ENCODE data around the gene GRK3.
A peak's percentile ranks its signal among the peaks of the same experiment; 100 is the strongest.
"Not testable (repeated sequence)": the region's sequence is repeated elsewhere in the genome, so short reads cannot be mapped to it uniquely, and the experiment has no call there.

The GRK3 gene

GRCh38 chr22:25704701-25705100 is 140.2 kb downstream of the GRK3 start:
- no peak for DNase-seq

- DNase-seq: no peak
These were observed 141.7 kb downstream of the GRK3 start for GRCh38 chr22:25706197-25706596.

GRCh38 chr22:25708430-25708829 is 144.0 kb downstream of the GRK3 start:
- DNase-seq: not testable (repeated sequence)

GRCh38 chr22:25709758-25710157 is 145.3 kb downstream of the GRK3 start:
- DNase-seq: no peak

- no peak for DNase-seq
These were observed 146.0 kb downstream of the GRK3 start for GRCh38 chr22:25710501-25710900.

DNA sequence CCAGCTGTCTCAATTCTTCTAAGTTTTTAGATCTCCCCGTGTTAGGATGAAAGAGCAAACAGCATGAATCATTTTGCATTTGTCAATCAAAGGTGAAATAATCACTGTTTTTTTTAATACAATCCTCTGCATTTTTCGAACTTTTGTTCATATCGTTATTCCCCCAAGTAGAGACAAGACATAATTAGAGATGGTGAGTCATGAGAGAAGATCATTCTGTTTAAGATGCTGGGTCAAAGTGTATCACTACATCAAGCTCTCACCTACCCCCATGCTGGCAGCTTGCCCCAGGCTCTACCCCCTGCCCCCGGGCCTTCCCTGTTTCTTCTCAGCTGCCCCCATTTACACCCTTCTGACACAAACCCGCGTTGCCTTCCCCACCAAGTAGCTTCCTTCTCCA is 147.0 kb downstream of the GRK3 start:
- no peak for DNase-seq

DNA sequence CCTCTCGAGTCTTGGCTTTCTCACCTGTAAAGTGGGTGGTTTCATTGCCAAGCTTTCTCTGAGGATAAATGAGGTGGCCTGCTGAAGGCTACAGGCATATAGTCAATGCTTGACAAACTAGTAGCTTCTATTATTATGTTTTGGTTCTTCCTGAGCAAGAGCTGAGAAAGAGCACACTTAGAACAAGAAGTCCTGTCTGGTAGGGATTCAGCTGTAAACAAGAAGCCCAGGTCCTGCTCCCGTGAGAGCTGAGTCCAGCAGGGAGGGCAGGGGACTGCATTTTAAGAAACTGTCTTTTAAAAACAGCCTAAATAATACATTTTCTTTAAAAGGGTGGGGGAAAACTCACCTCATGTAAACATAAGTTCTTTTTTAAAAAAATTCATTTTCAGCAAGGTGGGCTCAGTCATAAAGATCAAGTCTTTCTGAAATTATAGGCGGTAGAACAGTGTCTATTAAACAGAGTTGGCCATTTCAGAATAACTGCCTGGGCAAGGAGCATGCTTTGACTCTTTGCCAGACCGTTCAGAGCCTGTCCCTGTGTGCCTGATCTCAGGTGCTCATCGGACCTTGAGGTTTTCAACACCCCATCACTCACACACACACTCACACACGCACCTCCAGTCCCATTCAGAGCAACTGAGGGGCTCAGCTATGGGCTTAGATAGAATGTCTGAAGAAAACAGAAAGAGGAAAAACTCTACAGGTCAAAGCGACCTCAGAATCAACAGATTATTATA is 148.4 kb downstream of the GRK3 start:
- no peak for DNase-seq

GRCh38 chr22:25714070-25714469 is 149.6 kb downstream of the GRK3 start:
- no peak for DNase-seq

- no peak for DNase-seq
These were observed 150.3 kb downstream of the GRK3 start for GRCh38 chr22:25714739-25715138.

DNA sequence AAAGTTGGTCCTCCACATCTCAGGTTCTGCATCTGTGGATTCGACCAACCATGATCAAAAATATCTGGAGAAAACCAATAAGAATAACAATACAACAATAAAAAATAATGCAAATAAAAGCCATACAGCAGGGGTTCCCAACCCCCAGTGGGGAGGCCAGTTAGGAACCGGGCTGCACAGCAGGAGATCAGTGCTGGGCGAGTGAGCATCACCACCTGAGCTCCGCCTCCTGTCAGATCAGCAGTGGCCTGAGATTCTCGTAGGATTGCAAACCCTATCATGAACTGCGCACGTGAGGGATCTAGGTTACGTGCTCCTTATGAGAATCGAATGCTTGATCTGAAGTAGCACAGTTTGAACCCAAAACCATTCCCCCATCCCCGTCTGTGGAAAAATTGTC is 152.2 kb downstream of the GRK3 start:
- DNase-seq: no peak

- DNase-seq: no peak
These were observed 153.8 kb downstream of the GRK3 start for GRCh38 chr22:25718135-25718840.

- DNase-seq: no peak
These were observed 157.7 kb downstream of the GRK3 start for GRCh38 chr22:25722223-25722622.

DNA sequence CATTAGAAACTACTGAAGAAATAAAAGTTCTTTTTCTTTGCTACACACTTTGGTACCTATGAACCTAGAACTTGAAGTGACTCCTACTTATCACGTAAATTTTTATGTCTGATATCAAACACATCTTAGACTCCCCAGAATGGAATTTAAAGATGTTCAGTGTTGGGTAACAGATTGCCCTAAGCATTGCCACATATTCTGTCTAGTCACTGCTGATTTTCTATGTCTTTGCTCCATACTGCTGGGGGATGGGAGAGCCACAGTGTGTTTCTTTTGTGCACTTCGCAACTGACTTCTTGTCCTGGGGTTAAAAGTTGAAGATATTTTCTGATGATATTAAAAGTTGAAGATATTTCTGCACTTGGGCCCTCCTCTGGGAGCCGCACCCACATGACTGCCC is 158.2 kb downstream of the GRK3 start:
- no peak for DNase-seq

- DNase-seq: no peak
These were observed 161.8 kb downstream of the GRK3 start for GRCh38 chr22:25726241-25726640.

- no peak for DNase-seq
These were observed 163.6 kb downstream of the GRK3 start for GRCh38 chr22:25728071-25728470.

GRCh38 chr22:25729016-25729995 is 164.8 kb downstream of the GRK3 start:
- peak; percentile 40 for DNase-seq

DNA sequence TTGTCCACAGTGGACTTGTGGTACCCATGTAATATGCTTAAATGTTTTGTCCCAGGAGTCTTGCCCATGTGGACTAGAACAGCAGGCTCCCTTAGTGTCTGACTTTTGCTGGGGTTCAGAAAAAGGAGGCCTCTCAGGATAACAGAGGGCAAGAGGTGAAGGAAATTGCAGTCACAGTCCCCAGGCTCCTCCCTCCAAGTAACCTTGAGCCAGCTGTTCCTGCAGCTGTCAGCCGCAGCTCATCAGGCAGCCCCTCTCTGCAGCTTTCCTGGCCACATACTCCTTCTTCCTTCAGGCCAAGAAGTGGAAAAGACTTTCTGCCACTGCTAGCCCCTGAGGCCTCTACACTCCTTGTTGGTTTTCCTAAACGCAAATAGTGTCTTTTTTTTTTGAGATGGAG is 171.2 kb downstream of the GRK3 start:
- DNase-seq: no peak

DNA sequence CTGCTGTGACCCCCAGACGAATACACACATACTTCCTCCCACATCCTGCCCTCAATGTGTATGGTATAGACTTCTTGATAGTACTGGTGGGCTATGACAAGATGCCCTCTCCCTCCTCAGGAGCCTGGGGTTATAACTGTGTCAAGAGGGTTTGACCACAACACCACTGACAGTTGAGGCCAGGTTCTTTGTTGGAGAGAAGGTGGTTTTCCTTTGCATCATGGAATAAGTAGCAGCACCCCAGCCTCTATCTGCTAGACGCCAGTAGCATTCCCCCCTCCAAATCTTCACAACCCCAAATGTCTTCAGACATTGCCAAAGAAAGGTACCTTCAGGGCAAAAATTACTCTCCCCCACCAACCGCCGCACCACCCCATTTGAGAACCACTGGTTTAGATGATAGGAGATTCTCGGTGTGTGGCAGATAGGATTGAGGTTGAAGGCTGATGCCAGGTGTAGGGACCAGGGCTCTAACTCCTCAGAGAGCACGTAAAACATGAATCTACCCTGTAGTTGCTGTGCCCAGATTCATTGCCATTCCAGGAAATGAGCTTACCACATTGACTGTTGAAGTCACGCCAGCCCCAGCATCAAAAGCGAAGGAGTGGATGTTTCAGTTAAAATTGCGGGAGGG is 172.0 kb downstream of the GRK3 start:
- no peak for DNase-seq

DNA sequence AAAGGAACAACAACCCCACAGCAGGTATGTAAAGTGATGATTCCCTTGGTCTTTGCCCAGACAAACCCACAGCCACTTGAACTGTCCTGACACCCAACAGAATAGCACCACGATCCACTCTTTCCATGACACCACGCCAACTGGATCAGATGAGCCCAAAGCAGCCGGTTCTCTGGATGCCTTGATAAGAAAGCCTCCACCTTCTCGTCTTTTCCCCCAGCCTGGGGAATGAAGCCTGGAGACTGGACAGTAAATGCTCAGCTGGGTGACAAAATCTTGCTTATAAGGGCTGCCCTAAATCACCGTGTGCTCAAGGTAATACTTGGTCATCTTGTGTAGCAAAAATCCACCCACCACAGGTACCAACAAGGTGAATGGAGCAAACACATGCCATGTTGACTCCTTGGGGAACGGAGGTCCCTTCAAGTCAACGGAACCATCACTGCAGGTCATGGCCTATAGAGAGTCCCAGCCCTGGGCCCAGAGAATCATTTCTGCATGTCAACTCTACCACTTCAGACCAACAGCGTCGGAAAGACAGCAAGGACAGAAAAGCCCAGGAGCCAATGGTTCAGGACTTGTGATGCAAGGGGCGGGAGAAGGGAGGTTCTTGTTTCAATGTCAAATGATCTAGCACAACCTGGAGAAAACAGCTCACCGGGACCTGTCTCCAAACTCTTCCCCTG is 175.3 kb downstream of the GRK3 start:
- DNase-seq: no peak

DNA sequence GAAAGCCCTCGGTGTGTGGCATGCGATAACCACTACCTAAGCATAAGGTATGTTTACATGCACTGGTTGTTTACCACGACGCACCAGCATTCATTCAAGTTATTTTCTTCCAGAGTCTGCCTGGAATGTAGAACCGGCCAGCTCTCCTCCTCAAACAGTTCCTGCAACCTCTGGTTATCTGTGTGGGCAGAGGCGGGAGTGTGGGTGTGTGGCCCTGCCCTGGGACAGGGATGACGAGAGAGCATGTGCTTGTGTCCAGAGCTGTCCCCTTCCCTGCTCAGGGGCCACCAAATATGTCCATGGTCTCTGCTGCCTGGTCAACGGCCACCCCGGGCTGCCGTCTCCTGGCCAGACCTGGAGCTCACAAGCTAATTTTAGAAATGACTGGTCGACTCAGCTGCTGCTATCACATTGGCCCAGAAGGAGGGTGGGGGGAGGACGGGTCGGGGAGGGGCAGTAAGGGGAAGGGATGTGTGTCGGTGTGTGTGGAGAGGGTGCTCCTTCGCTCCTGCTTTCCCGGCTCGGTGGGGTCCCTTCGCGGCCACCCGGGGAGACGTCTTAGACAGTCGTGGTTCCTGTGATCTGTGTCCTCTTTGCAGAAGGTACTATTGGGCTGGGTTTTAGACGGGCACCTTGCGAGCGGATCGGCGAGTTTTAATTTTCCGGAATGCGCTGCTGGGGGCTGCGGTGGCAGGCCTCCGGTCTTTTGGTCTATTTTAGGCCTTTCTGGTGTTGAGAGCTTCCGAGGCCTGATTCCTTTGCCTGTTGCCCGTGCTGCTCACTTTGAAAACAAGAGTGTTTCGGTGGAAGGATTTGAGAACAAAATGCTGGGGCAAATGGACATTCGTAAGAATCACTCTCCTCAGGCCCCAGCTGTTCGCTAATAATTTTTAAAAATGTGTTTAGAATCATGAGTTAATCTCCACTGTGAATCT is 177.5 kb downstream of the GRK3 start, which contains the start of gene MYO18B:
Gene MYO18B, plus strand, starts transcription at position 497 of the 935 bp plus-strand sequence. CDS start 18,905 bp downstream, outside the sequence.
- DNase-seq: no peak

All from NCI-H526 treated with DMSO at 0.1 percent for 48 hours (cell line).